Gastrocnemius medialis (tissue), 4 donors: ENCODE measurements around the gene KATNAL1. TPM values are rescaled to one million over a fixed set of nuclear protein-coding genes. Genes with fewer than 3 reads are reported as not detected.

Experiments
- ATAC-seq, 2 donors: fragments of 150-250 bp; one replicate each; pipeline ENCODE4 v1.9.1; 2016
- DNase-seq, 2 donors: peaks; one replicate each; pipeline ENCODE4 v3.0.0-alpha.2; 2019
- H3K27ac ChIP-seq, 4 donors: fragments of 200-600 bp; sonication (generic); 1 replicate in 1 of 4; 2 replicates in 3 of 4; pipeline ENCODE4 v1.5.1; 2016 to 2018; ENCODE audit warnings: mild to moderate bottlenecking in 2 of 4, moderate library complexity in 1 of 4
- H3K27me3 ChIP-seq, 3 donors: fragments of 200-600 bp; sonication (generic) in 2 of 3; 1 replicate in 1 of 3; 2 replicates in 2 of 3; pipeline versions ENCODE4 v1.5.1 to v1.6.0; 2016 to 2019; ENCODE audit warnings: mild to moderate bottlenecking in 1 of 3, moderate library complexity in 1 of 3
- H3K36me3 ChIP-seq, 2 donors: fragments of 200-600 bp; sonication (generic) in 1 of 2; one replicate each; pipeline ENCODE4 v1.5.1; 2017 to 2018
- H3K4me1 ChIP-seq, 2 donors: fragments of 200-600 bp; sonication (generic) in 1 of 2; one replicate each; pipeline ENCODE4 v1.5.1; 2016 to 2017; ENCODE audit warnings: mild to moderate bottlenecking in 2 of 2
- H3K4me3 ChIP-seq, 4 donors: fragments of 200-600 bp; sonication (generic) in 3 of 4; 1 replicate in 1 of 4; 2 replicates in 3 of 4; pipeline ENCODE4 v1.5.1; 2016 to 2019; ENCODE audit warnings: mild to moderate bottlenecking in 2 of 4
- H3K9me3 ChIP-seq, 3 donors: fragments of 200-600 bp; sonication (generic) in 2 of 3; 1 replicate in 1 of 3; 2 replicates in 2 of 3; pipeline ENCODE4 v1.5.1; 2016 to 2019
- POLR2A ChIP-seq, 2 donors: fragments of 450-650 bp; IDR thresholded peaks; one replicate each; pipeline ENCODE4 v1.6.1; 2017; ENCODE audit warnings: antibody characterized with exemption in 2 of 2, mild to moderate bottlenecking in 2 of 2, moderate library complexity in 2 of 2
- in situ Hi-C, 4 donors: fragments of 200-750 bp; cut with MboI; loops; one replicate each; pipeline versions ENCODE4 v1.15.0 to v1.8.0; 2017; ENCODE audit warnings: low sequenced_read_pairs in 4 of 4
- intact Hi-C: fragments of 100-400 bp; cut with DNase I; formaldehyde crosslinking; loops from one replicate; pipeline ENCODE4 v1.15.1; 2023; ENCODE audit warnings: low total_unique reads
- total RNA-seq, 4 donors: library from RNA; depleted of rRNA; stranded (reverse); fragments of >200 nt; gene quantifications; one replicate each; pipeline versions ENCODE4 v1.1.0 to v1.2.3, GENCODE V29; 2016
- TF ChIP-seq, protein P1 (sequence below), 5 experiments: fragments of 450-650 bp in 3 of 5; fragments of 200-600 bp in 2 of 5; sonication (generic) in 2 of 5; IDR thresholded peaks in 4 of 5; conservative IDR thresholded peaks in 1 of 5; 1 replicate in 4 of 5; 2 replicates in 1 of 5; pipeline ENCODE4 v1.5.1; 2016 to 2019; ENCODE audit warnings: antibody characterized with exemption in 5 of 5, mild to moderate bottlenecking in 3 of 5, moderate library complexity in 3 of 5

The KATNAL1 gene
- total RNA-seq, 4 donors from 2014 or later: 10.2 to 18.9 (median 12.1) TPM

DNA sequence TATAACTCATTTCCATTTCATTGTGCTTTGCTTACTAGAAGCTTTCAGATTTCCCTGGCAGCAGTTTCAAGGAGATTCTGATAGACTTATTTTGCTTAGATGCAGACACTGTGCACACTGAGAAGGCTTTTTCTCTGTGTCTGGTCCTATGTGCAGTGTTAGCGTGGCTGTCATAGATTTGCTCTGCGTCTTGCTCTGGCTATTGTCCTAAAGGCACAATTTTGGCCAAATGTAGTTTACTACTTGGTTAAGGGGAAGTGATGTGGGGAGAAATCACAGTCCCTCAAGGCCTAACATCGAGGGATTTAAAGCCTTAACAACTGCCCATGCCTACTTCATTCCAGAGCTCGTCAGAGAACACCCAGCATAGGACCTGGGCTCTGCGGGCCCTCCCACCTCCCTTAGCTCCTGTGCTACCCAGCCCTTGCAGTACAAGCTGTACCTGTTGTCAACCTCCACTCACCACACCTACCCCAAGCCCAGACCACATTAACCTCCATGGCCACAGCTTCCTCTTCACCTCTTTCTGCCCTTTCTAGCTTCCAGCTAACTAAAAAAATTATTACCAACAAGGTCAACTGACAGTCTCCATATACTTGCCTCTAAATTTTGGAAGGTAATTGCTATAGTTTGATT lies 38.9 kb upstream of the KATNAL1 start:
- no peaks in the 10 kb centered on the region for H3K9me3 ChIP-seq
- H3K27ac ChIP-seq: no peak overlapping the region
- no peaks in the 10 kb centered on the region for H3K36me3 ChIP-seq
- no peak overlapping the region for H3K4me3 ChIP-seq
- TF ChIP-seq POLR2A (IDR thresholded peaks at IDR 0.05): no peak
- TF ChIP-seq, protein P1, sequence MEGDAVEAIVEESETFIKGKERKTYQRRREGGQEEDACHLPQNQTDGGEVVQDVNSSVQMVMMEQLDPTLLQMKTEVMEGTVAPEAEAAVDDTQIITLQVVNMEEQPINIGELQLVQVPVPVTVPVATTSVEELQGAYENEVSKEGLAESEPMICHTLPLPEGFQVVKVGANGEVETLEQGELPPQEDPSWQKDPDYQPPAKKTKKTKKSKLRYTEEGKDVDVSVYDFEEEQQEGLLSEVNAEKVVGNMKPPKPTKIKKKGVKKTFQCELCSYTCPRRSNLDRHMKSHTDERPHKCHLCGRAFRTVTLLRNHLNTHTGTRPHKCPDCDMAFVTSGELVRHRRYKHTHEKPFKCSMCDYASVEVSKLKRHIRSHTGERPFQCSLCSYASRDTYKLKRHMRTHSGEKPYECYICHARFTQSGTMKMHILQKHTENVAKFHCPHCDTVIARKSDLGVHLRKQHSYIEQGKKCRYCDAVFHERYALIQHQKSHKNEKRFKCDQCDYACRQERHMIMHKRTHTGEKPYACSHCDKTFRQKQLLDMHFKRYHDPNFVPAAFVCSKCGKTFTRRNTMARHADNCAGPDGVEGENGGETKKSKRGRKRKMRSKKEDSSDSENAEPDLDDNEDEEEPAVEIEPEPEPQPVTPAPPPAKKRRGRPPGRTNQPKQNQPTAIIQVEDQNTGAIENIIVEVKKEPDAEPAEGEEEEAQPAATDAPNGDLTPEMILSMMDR (IDR thresholded peaks at IDR 0.05 in 4 of 5, conservative IDR thresholded peaks at IDR 0.05 in 1 of 5): no peak
- no peak for ATAC-seq
- no peaks in the 10 kb centered on the region for H3K27me3 ChIP-seq
- DNase-seq: peak in 1 of 2 donors; percentile 25
- intact Hi-C loops (no loop called here), in situ Hi-C loops (loop anchor here in 1 of 4 donors (25.0 kb wide), 1 partner anchor 209 kb away; no protein-coding TSS in a partner anchor)
- peaks cover 14% of the 10 kb centered on the region in 2 donors for H3K4me1 ChIP-seq

DNA sequence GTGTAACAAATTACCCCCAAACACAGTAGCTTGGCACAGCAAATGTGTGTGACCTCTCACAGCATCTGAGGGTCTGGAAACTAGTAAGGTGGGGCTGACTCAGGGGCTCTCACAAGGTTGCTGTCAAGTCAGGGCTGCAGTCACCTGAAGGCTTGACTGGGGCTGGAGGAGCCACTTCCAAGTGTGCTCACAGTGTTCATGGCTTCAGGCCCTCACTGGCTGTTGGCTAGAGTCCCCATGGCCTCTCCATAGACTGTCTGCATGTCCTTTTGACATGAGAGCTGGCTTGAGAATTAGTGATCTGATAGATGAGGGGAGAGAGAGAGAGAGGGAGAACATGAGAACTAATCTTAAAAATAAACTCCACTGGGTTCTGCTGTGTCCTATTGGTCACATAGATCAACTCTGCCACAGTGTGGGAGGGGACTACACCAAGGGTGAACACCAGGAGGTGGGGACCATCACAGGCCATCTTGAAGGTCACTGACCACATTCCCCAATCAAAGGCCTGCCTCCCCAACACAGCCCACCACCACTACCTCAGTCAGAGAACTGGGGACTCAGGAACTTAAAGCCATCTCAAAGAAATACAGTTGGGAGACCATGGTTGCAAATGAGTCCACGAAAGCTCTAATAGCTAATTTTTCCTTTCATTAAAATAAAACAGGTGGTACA lies 38.2 kb upstream of the KATNAL1 start:
- H3K27me3 ChIP-seq: no peaks in the 10 kb centered on the region
- H3K4me3 ChIP-seq: no peak overlapping the region
- in situ Hi-C loops (loop anchor here in 1 of 4 donors (25.0 kb wide), 1 partner anchor 208 kb away; no protein-coding TSS in a partner anchor), intact Hi-C loops (no loop called here)
- ATAC-seq (no peak), DNase-seq (no peak)
- H3K36me3 ChIP-seq: no peaks in the 10 kb centered on the region
- no peak for TF ChIP-seq POLR2A (IDR thresholded peaks at IDR 0.05)
- TF ChIP-seq, protein P1 (IDR thresholded peaks at IDR 0.05 in 4 of 5, conservative IDR thresholded peaks at IDR 0.05 in 1 of 5): no peak
- peaks cover 21% of the 10 kb centered on the region in 2 donors for H3K4me1 ChIP-seq
- H3K9me3 ChIP-seq: no peaks in the 10 kb centered on the region
- no peak overlapping the region for H3K27ac ChIP-seq

DNA sequence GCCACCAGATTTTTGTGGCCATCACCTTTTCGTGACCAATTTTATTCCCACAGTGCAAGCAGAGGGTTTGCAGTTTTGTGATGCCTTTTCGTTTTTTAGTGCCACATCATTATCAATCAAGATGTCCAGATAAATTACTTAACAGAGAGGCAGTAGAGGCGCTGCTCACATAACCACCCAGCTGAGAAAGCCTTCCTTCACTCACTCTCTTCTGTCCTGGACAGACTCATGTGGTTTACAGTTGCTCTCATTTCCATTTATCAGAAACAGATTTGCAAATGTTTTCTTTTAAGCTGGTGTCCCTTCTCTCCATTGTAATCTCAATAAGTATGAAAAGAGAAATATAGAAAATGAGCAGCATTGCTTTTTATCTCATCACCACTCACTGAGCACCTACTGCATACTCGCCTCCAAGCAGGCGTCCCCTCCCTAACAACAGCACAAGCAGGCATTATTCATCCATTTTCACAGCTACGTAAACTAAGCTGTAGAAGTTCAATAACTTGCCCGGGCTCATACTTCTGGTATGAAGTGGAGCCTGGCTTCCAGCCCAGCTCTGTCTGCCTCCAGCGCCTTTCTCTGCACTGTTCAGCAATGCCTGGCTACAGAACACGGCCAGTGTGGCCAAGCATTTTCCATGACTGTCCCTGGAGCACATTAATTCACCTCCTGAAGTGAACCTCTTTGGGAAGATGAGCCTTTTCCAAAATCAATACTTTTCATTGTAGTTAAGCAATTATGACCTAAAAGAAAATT lies 34.6 kb upstream of the KATNAL1 start:
- peak overlapping the region; percentile 11 to 63 (median 52) for H3K27ac ChIP-seq
- TF ChIP-seq, protein P1 (IDR thresholded peaks at IDR 0.05 in 4 of 5, conservative IDR thresholded peaks at IDR 0.05 in 1 of 5): no peak
- TF ChIP-seq POLR2A (IDR thresholded peaks at IDR 0.05): no peak
- no peaks in the 10 kb centered on the region for H3K36me3 ChIP-seq
- H3K9me3 ChIP-seq: no peaks in the 10 kb centered on the region
- H3K27me3 ChIP-seq: no peaks in the 10 kb centered on the region
- no peak overlapping the region for H3K4me3 ChIP-seq
- peak; percentile 66 to 76 for ATAC-seq
- in situ Hi-C loops: loop anchor here in 1 of 4 donors (25.0 kb wide), 1 partner anchor 205 kb away; no protein-coding TSS in a partner anchor
- peaks cover 31 to 32% of the 10 kb centered on the region in 2 donors for H3K4me1 ChIP-seq
- peak; percentile 51 to 76 for DNase-seq
- intact Hi-C loops: loop anchor here (2.0 kb wide), 1 partner anchor 35 kb away; the partner anchor contains the start of gene KATNAL1

DNA sequence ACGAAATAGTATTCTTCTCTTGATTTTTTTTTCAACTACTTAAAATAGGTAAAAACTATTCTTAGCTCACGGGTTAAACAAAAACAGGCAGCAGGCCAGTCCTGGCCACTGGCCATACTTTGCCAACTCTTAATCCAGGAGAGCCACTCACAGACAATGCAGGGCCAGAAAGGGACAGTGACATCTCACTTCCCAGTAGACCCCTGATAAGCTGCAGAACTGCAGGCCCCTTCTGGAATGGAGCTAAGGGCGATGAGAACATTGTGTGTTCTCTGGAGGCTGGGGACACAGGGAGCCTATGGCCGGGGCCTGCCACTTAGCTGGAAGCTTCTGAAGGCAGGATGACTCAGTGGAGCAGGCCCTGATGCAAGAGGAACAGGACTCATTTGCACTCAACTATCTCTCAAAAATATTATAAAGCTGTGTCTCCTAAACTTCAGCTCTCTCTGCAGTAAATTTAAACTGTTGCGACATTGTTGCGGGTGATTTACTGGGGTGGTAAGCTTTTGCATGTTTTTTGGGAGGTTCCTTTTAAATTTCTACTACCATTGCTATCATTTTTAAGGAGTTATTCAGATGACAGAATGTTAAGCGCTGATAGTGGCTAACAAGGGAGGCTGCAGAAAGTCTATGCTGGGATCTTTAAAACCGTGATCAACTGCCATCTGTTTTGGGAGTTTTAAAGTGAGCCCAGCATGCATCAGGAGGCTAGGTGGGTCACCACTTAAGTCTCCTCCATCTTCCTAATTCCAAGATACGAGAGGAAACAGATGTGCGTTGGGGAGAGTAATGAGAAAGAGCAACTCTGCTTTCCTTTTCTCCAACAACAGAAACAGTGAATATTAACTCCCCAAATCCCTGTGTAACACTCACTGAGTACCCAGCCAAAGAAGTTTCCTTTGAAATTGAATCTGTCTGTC lies 33.2 kb upstream of the KATNAL1 start:
- peak overlapping the region; percentile 58 to 81 (median 68) for H3K27ac ChIP-seq
- in situ Hi-C loops (loop anchor here in 1 of 4 donors (25.0 kb wide), 1 partner anchor 203 kb away; no protein-coding TSS in a partner anchor), intact Hi-C loops (loop anchor here (1.0 to 2.0 kb wide), 2 partner anchors 34 to 55 kb away; partner anchors contain the start of gene KATNAL1)
- DNase-seq (peak; percentile 73 to 83), ATAC-seq (peak; percentile 95)
- H3K9me3 ChIP-seq: no peaks in the 10 kb centered on the region
- H3K27me3 ChIP-seq: no peaks in the 10 kb centered on the region
- TF ChIP-seq, protein P1 (IDR thresholded peaks at IDR 0.05 in 4 of 5, conservative IDR thresholded peaks at IDR 0.05 in 1 of 5): no peak
- no peak for TF ChIP-seq POLR2A (IDR thresholded peaks at IDR 0.05)
- peaks cover 31 to 32% of the 10 kb centered on the region in 2 donors for H3K4me1 ChIP-seq
- H3K4me3 ChIP-seq: peak overlapping the region in 1 of 4 donors; percentile 18
- H3K36me3 ChIP-seq: no peaks in the 10 kb centered on the region
